HG02571 (cell line): Measurements from ENCODE around the gene SEH1L.

Source experiments
- ATAC-seq: cut with Tn5 transposase; IDR thresholded peaks from one replicate; pipeline ENCODE4 v1.9.1; 2021; ENCODE audit warnings: mild to moderate bottlenecking, moderate library complexity; ENCODE audit not compliant: unreplicated experiment

Gene SEH1L

DNA sequence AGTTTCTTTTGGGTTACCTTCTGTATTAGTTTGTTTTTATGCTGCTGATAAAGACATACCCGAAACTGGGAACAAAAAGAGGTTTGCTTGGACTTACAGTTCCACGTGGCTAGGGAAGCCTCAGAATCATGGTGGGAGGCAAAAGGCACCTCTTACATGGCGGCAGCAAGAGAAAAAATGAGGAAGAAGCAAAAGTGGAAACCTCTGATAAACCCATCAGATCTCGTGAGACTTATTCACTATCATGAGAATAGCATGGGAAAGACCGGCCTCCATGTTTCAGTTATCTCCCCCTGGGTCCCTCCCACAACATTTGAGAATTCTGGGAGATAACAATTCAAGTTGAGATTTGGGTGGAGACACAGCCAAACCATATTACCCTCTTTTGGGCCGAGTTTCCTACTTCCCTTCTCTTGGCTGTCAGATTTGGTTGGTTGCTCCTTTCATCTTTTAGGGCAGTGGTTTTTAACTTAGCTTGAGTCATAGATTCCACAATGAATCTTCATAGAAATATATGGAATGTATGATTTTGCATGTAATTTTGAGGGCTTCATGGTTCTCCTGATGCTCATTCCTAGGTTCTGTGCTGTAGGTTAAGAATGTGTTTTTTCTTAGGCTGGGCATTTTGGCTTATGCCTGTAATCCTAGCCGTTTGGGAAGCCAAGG, 87.6 kb downstream of the SEH1L start:
- ATAC-seq = no peak

DNA sequence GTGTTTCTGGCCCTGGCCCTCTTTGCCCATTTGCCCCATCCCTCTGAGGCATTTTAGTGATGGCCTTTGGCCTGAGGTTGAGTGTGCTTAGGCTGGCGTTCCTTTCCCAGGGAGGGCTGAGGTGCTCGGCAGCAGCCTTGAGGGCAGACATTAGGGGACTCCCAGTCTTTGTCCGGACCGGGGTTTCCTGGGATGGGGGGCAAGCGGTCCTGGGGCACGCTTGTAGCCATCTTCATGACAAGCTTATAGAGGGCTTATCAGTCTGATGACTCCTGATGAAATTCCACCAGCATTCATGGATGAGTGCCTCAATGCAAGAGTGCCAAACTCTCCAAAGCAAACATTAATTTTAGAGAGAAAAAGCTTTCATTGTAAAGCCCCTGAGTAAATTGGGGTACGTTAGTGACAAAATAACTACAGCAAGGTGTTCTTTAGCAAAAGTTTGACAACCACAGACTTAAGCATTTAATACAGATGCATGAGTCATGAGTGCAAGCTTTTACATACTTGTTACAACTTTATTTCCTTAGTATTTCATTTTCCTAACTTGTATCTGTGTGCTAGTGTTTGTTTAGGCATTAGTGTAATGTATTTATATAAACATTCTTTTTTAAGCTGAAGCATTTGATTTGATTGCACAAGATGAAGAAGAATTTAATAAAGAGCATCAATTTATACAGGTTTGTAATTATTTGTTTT, 89.0 kb downstream of the SEH1L start:
- ATAC-seq = no peak
